KMS-11 (cell line): ENCODE measurements around the gene YPEL2.

Experiments
- H2AFZ ChIP-seq: fragments of 200-600 bp; sonication (generic); 2 replicates; pipeline ENCODE4 v1.6.1; 2016; ENCODE audit warnings: antibody characterized with exemption, mixed run types, low read depth
- H3K27ac ChIP-seq: fragments of 200-600 bp; sonication (generic); 2 replicates; pipeline ENCODE4 v1.6.1; 2016; ENCODE audit warnings: mild to moderate bottlenecking, mixed run types
- H3K27me3 ChIP-seq: fragments of 200-600 bp; sonication (generic); 2 replicates; pipeline ENCODE4 v1.6.1; 2017; ENCODE audit warnings: mild to moderate bottlenecking, low read depth, mixed run types, moderate library complexity; ENCODE audit not compliant: insufficient read depth
- H3K36me3 ChIP-seq: fragments of 200-600 bp; sonication (generic); 2 replicates; pipeline ENCODE4 v1.6.1; 2017; ENCODE audit warnings: mild to moderate bottlenecking, mixed run types; ENCODE audit not compliant: insufficient read depth
- H3K4me1 ChIP-seq: fragments of 200-600 bp; sonication (generic); 2 replicates; pipeline ENCODE4 v1.6.1; 2016; ENCODE audit warnings: mild to moderate bottlenecking, low read depth, mixed run types; ENCODE audit not compliant: poor library complexity, severe bottlenecking
- H3K4me2 ChIP-seq: fragments of 200-600 bp; sonication (generic); 2 replicates; pipeline ENCODE4 v1.7.0; 2016; ENCODE audit warnings: mild to moderate bottlenecking, mixed run types
- H3K4me3 ChIP-seq: fragments of 200-600 bp; sonication (generic); IDR thresholded peaks from 2 replicates; pipeline ENCODE4 v1.6.1; 2017; ENCODE audit warnings: low read depth, low read length, mixed read lengths; ENCODE audit not compliant: insufficient read depth
- H3K79me2 ChIP-seq: fragments of 200-600 bp; sonication (generic); 2 replicates; pipeline ENCODE4 v1.6.1; 2016; ENCODE audit warnings: low read depth, mixed run types; ENCODE audit not compliant: insufficient read depth
- H3K9ac ChIP-seq: fragments of 200-600 bp; sonication (generic); 2 replicates; pipeline ENCODE4 v1.6.1; 2016; ENCODE audit warnings: mild to moderate bottlenecking, mixed run types
- H4K20me1 ChIP-seq: fragments of 200-600 bp; sonication (generic); 2 replicates; pipeline ENCODE4 v1.6.1; 2016; ENCODE audit warnings: mild to moderate bottlenecking, mixed run types; ENCODE audit not compliant: insufficient read depth
- CTCF ChIP-seq: fragments of 200-600 bp; sonication (generic); conservative IDR thresholded peaks from 2 replicates; pipeline ENCODE4 v1.6.1; 2017; ENCODE audit warnings: low read depth, mild to moderate bottlenecking, antibody characterized with exemption, low read length, moderate library complexity, mixed read lengths

The YPEL2 gene

GRCh38 chr17:59399914-59400313, 68.5 kb downstream of the YPEL2 start:
- no peak overlapping the region for H3K4me2 ChIP-seq
- no peak overlapping the region for H3K27ac ChIP-seq
- H3K36me3 ChIP-seq, result no peaks in the 10 kb centered on the region
- no peak overlapping the region for H3K9ac ChIP-seq
- no peaks in the 10 kb centered on the region for H3K79me2 ChIP-seq
- H3K4me3 ChIP-seq, result no peak overlapping the region
- H2AFZ ChIP-seq, result no peak overlapping the region
- no peak for TF ChIP-seq CTCF
- no peaks in the 10 kb centered on the region for H3K4me1 ChIP-seq
- H4K20me1 ChIP-seq, result no peaks in the 10 kb centered on the region
- H3K27me3 ChIP-seq, result no peaks in the 10 kb centered on the region

GRCh38 chr17:59400858-59401257, 69.4 kb downstream of the YPEL2 start:
- Histone ChIP-seq H3K4me1 (no peaks in the 10 kb centered on the region), H4K20me1 (no peaks in the 10 kb centered on the region), H3K4me3 (no peak overlapping the region), H3K9ac (no peak overlapping the region), H3K79me2 (no peaks in the 10 kb centered on the region), H3K36me3 (no peaks in the 10 kb centered on the region), H3K4me2 (no peak overlapping the region), H3K27me3 (no peaks in the 10 kb centered on the region), H3K27ac (no peak overlapping the region), H2AFZ (no peak overlapping the region)
- TF ChIP-seq CTCF, result no peak

GRCh38 chr17:59401274-59401673, 69.8 kb downstream of the YPEL2 start:
- H3K27me3 ChIP-seq, result no peaks in the 10 kb centered on the region
- H3K9ac ChIP-seq, result no peak overlapping the region
- H3K4me3 ChIP-seq, result no peak overlapping the region
- H3K4me2 ChIP-seq, result no peak overlapping the region
- no peaks in the 10 kb centered on the region for H4K20me1 ChIP-seq
- no peaks in the 10 kb centered on the region for H3K79me2 ChIP-seq
- no peak overlapping the region for H2AFZ ChIP-seq
- no peak for TF ChIP-seq CTCF
- H3K4me1 ChIP-seq, result no peaks in the 10 kb centered on the region
- no peaks in the 10 kb centered on the region for H3K36me3 ChIP-seq
- H3K27ac ChIP-seq, result no peak overlapping the region

- H3K4me1 ChIP-seq, result no peaks in the 10 kb centered on the region
- H3K4me3 ChIP-seq, result no peak overlapping the region
- H3K9ac ChIP-seq, result no peak overlapping the region
- H3K79me2 ChIP-seq, result no peaks in the 10 kb centered on the region
- no peak overlapping the region for H3K4me2 ChIP-seq
- H2AFZ ChIP-seq, result no peak overlapping the region
- no peaks in the 10 kb centered on the region for H3K36me3 ChIP-seq
- H3K27ac ChIP-seq, result no peak overlapping the region
- no peak for TF ChIP-seq CTCF
- H4K20me1 ChIP-seq, result no peaks in the 10 kb centered on the region
- H3K27me3 ChIP-seq, result no peaks in the 10 kb centered on the region
Measured at GRCh38 chr17:59401725-59402124, 70.3 kb downstream of the YPEL2 start.

- Histone ChIP-seq H3K27ac (no peak overlapping the region), H3K27me3 (no peaks in the 10 kb centered on the region), H3K4me1 (no peaks in the 10 kb centered on the region), H2AFZ (no peak overlapping the region), H4K20me1 (no peaks in the 10 kb centered on the region), H3K9ac (no peak overlapping the region), H3K36me3 (no peaks in the 10 kb centered on the region), H3K79me2 (no peaks in the 10 kb centered on the region), H3K4me3 (no peak overlapping the region), H3K4me2 (no peak overlapping the region)
- no peak for TF ChIP-seq CTCF
Measured at GRCh38 chr17:59402760-59403159, 71.3 kb downstream of the YPEL2 start.
